HL-60 (cell line): ENCODE data around the gene HYCC2.
A peak's percentile ranks its signal among the peaks of the same experiment; 100 is the strongest.
"Not testable (repeated sequence)": the region's sequence is repeated elsewhere in the genome, so short reads cannot be mapped to it uniquely, and the experiment has no call there.

Experiments used
- DNase-seq, 2 experiments: peaks; one replicate each; pipeline ENCODE4 v3.0.0-alpha.2; 2010 to 2020; ENCODE audit warnings: low read depth in 1 of 2, low spot score in 1 of 2
- H3K27ac ChIP-seq: fragments of 250-450 bp; sonication (Bioruptor Pico); replicated peaks from 2 replicates; pipeline ENCODE4 v1.5.1; 2020; ENCODE audit warnings: mild to moderate bottlenecking, moderate library complexity
- H3K27me3 ChIP-seq: fragments of 250-450 bp; sonication (Bioruptor Pico); 2 replicates; pipeline ENCODE4 v1.5.1; 2021; ENCODE audit warnings: mild to moderate bottlenecking, moderate library complexity; ENCODE audit not compliant: insufficient read depth, poor library complexity, severe bottlenecking
- H3K4me3 ChIP-seq: replicated peaks from 2 replicates; pipeline ENCODE4 v1.5.1; 2011; ENCODE audit warnings: mild to moderate bottlenecking, control low read depth, low read length; ENCODE audit not compliant: insufficient read depth
- GABPA ChIP-seq: IDR thresholded peaks from 2 replicates; pipeline ENCODE4 v1.6.1; 2012; ENCODE audit warnings: low read depth
- POLR2AphosphoS5 ChIP-seq: IDR thresholded peaks from 2 replicates; pipeline ENCODE4 v1.6.1; 2012; ENCODE audit warnings: low read depth
- SPI1 ChIP-seq: IDR thresholded peaks from 2 replicates; pipeline ENCODE4 v1.6.1; 2012; ENCODE audit warnings: low read depth, mild to moderate bottlenecking, borderline replicate concordance
- TF ChIP-seq, protein P1 (sequence below): IDR thresholded peaks from 2 replicates; pipeline ENCODE4 v1.6.1; 2012; ENCODE audit warnings: low read depth; ENCODE audit not compliant: insufficient replicate concordance
- TF ChIP-seq, protein P2 (sequence below): IDR thresholded peaks from one replicate; pipeline ENCODE4 v1.5.1; 2011; ENCODE audit warnings: low read length, control low read depth, inconsistent platforms; ENCODE audit not compliant: insufficient read depth

The HYCC2 gene

DNA sequence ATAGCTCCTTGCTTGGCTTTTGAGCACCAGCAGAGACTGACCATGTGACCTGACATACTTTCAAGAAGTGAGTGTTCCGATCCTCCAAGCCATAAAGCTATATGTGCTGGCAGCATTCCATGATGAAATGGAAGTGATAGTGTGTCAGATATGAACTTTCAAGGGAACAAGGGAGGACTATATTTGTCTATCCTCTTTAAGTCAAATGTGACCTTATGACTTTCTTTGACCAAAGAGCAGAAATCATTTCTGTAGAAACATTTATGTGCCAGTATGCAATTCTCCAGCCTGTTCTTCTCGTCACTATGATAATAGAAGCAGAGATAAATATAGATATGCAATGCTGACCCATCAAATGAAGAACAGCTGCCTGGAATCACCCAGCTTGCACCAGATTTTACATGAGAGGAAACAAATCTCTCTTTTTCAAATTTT lies 14.4 kb downstream of the HYCC2 start:
- DNase-seq: no peak
- TF ChIP-seq, protein P1, sequence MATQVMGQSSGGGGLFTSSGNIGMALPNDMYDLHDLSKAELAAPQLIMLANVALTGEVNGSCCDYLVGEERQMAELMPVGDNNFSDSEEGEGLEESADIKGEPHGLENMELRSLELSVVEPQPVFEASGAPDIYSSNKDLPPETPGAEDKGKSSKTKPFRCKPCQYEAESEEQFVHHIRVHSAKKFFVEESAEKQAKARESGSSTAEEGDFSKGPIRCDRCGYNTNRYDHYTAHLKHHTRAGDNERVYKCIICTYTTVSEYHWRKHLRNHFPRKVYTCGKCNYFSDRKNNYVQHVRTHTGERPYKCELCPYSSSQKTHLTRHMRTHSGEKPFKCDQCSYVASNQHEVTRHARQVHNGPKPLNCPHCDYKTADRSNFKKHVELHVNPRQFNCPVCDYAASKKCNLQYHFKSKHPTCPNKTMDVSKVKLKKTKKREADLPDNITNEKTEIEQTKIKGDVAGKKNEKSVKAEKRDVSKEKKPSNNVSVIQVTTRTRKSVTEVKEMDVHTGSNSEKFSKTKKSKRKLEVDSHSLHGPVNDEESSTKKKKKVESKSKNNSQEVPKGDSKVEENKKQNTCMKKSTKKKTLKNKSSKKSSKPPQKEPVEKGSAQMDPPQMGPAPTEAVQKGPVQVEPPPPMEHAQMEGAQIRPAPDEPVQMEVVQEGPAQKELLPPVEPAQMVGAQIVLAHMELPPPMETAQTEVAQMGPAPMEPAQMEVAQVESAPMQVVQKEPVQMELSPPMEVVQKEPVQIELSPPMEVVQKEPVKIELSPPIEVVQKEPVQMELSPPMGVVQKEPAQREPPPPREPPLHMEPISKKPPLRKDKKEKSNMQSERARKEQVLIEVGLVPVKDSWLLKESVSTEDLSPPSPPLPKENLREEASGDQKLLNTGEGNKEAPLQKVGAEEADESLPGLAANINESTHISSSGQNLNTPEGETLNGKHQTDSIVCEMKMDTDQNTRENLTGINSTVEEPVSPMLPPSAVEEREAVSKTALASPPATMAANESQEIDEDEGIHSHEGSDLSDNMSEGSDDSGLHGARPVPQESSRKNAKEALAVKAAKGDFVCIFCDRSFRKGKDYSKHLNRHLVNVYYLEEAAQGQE: no peak
- Histone ChIP-seq H3K27me3 (no peaks in the 10 kb centered on the region), H3K4me3 (no peak overlapping the region), H3K27ac (peak overlapping the region; percentile 2; the same call in 1 of the 2 replicates)

DNA sequence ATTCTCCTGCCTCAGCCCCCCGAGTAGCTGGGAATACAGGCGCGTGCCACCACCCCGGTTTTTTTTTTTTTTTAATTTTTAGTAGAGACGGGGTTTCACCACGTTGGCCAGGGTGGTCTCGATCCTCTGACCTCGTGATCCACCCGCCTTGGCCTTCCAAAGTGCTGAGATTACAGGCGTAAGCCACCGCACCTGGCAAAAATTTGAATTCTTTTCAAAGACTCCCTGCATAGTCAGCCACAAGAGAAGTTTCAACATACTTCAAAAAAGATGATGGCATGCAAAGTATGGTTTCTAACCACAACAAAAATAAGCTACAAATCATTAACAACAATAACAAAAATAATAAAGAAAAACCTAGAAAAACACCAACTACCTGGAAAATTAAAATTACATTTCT lies 22.0 kb downstream of the HYCC2 start:
- Histone ChIP-seq H3K27me3 (no peaks in the 10 kb centered on the region), H3K27ac (no peak overlapping the region), H3K4me3 (no peak overlapping the region)
- no peak for DNase-seq
- TF ChIP-seq SPI1 (no peak), GABPA (no peak), POLR2AphosphoS5 (no peak)
- TF ChIP-seq, protein P1: no peak
- TF ChIP-seq, protein P2, sequence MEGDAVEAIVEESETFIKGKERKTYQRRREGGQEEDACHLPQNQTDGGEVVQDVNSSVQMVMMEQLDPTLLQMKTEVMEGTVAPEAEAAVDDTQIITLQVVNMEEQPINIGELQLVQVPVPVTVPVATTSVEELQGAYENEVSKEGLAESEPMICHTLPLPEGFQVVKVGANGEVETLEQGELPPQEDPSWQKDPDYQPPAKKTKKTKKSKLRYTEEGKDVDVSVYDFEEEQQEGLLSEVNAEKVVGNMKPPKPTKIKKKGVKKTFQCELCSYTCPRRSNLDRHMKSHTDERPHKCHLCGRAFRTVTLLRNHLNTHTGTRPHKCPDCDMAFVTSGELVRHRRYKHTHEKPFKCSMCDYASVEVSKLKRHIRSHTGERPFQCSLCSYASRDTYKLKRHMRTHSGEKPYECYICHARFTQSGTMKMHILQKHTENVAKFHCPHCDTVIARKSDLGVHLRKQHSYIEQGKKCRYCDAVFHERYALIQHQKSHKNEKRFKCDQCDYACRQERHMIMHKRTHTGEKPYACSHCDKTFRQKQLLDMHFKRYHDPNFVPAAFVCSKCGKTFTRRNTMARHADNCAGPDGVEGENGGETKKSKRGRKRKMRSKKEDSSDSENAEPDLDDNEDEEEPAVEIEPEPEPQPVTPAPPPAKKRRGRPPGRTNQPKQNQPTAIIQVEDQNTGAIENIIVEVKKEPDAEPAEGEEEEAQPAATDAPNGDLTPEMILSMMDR: no peak

DNA sequence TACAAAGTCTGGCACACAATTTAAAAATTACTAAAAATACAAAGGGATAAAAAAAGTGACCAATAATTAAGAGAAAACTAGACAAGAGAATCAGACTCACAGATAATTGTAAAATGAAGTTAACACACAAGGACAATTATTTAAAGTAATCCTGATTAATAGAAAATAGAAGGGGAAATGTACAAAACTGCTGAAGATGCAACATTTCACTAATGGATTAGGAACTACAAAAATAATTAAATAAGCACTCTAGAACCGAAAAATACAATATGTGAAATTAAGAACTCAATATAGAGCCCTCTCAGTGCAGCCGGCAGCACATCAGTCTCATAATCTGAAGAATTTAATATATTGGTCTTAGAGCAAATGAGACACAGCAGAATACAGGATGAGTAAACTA lies 24.6 kb downstream of the HYCC2 start:
- TF ChIP-seq POLR2AphosphoS5 (no peak), GABPA (no peak), SPI1 (no peak)
- TF ChIP-seq, protein P1: no peak
- TF ChIP-seq, protein P2: no peak
- Histone ChIP-seq H3K27me3 (no peaks in the 10 kb centered on the region), H3K4me3 (no peak overlapping the region), H3K27ac (no peak overlapping the region)
- DNase-seq: no peak

DNA sequence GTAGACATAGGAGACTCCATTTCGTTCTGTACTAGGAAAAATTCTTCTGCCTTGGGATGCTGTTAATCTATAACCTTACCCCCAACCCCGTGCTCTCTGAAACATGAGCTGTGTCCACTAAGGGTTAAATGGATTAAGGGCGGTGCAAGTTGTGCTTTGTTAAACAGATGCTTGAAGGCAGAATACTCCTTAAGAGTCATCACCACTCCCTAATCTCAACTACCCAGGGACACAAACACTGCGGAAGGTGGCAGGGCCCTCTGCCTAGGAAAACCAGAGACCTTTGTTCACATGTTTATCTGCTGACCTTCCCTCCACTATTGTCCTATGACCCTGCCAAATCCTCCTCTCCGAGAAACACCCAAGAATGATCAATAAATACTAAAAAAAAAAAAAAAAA lies 28.4 kb downstream of the HYCC2 start:
- DNase-seq, H3K4me3 ChIP-seq: not testable (repeated sequence)

DNA sequence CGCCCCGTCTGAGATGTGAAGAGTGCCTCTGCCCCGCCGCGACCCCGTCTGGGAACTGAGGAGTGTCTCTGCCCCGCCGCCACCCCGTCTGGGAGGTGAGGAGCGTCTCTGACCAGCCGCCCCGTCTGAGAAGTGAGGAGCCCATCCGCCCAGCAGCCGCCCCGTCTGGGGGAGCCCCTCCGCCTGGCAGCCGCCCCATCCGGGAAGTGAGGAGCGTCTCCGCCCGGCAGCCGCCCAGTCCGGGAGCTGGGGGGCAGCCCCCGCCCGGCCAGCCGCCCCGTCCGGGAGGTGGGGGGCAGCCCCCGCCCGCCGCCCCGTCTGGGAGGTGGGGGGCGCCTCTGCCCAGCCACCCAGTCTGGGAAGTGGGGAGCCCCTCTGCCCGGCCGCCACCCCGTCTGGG lies 29.0 kb downstream of the HYCC2 start:
- not testable (repeated sequence) for DNase-seq, H3K27ac ChIP-seq, H3K27me3 ChIP-seq, H3K4me3 ChIP-seq

More for the DNA sequence above, 28.4 kb downstream of the HYCC2 start:
- not testable (repeated sequence) for H3K27me3 ChIP-seq, H3K27ac ChIP-seq
